GM10248 (cell line): ENCODE data around the gene LAMB4.

Experiments used
- CTCF ChIA-PET: fragments of 300-600 bp; sonication (Branson Sonifier 250); formaldehyde crosslinking; extraction: SDS; loops from one replicate; lab custom pipeline; 2021; ENCODE audit warnings: antibody characterized with exemption; lab: Yijun Ruan, JAX
- POLR2A ChIA-PET: fragments of 350-650 bp; sonication (Branson Sonifier 250); formaldehyde crosslinking; extraction: SDS; loops from one replicate; lab custom pipeline; 2020; ENCODE audit warnings: antibody characterized with exemption; lab: Yijun Ruan, JAX
- DNase-seq: peaks from one replicate; pipeline ENCODE4 v3.0.0; 2012; ENCODE audit errors: extremely low spot score
- TF ChIP-seq, protein P1 (sequence below): IDR thresholded peaks from 2 replicates; pipeline ENCODE4 v1.5.1; 2012; ENCODE audit warnings: mild to moderate bottlenecking, low read depth; ENCODE audit errors: extremely low read depth, missing control alignments, control extremely low read depth

The LAMB4 gene

DNA sequence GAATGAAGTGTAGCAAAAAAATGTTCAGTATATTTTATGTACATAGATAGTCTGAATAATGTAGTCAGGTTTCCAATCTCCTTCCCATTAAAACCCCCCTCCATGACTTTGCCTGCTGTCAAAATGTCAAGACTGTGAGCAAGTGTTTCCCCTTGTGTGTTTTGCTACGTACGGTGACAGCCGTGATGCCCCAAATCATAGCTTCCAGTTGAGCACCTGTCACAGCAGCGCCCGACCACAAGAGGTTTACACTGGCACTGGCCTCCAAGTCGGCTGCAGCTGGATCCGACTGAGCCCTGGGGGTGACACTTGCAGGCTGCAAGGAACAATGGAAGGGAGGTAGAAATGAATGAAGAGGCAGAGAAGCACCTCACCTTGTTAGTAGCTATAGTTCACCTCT is 62.3 kb downstream of the LAMB4 start:
- TF ChIP-seq, protein P1, sequence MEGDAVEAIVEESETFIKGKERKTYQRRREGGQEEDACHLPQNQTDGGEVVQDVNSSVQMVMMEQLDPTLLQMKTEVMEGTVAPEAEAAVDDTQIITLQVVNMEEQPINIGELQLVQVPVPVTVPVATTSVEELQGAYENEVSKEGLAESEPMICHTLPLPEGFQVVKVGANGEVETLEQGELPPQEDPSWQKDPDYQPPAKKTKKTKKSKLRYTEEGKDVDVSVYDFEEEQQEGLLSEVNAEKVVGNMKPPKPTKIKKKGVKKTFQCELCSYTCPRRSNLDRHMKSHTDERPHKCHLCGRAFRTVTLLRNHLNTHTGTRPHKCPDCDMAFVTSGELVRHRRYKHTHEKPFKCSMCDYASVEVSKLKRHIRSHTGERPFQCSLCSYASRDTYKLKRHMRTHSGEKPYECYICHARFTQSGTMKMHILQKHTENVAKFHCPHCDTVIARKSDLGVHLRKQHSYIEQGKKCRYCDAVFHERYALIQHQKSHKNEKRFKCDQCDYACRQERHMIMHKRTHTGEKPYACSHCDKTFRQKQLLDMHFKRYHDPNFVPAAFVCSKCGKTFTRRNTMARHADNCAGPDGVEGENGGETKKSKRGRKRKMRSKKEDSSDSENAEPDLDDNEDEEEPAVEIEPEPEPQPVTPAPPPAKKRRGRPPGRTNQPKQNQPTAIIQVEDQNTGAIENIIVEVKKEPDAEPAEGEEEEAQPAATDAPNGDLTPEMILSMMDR: no peak
- CTCF ChIA-PET: no interaction called here
- DNase-seq: no peak
- POLR2A ChIA-PET: no interaction called here

- CTCF ChIA-PET: no interaction called here
- DNase-seq: no peak
- POLR2A ChIA-PET: no interaction called here
- TF ChIP-seq, protein P1: no peak
These were observed 63.7 kb downstream of the LAMB4 start for GRCh38 chr7:108066486-108066885.

GRCh38 chr7:108063520-108063933 is 66.6 kb downstream of the LAMB4 start:
- ChIA-PET POLR2A (no interaction called here), CTCF (interaction anchor here (1.2 kb wide), 2 partner anchors 50 to 78 kb away, joined by 3 read pairs; no protein-coding TSS in a partner anchor)
- TF ChIP-seq, protein P1: no peak
- DNase-seq: peak; percentile 17

DNA sequence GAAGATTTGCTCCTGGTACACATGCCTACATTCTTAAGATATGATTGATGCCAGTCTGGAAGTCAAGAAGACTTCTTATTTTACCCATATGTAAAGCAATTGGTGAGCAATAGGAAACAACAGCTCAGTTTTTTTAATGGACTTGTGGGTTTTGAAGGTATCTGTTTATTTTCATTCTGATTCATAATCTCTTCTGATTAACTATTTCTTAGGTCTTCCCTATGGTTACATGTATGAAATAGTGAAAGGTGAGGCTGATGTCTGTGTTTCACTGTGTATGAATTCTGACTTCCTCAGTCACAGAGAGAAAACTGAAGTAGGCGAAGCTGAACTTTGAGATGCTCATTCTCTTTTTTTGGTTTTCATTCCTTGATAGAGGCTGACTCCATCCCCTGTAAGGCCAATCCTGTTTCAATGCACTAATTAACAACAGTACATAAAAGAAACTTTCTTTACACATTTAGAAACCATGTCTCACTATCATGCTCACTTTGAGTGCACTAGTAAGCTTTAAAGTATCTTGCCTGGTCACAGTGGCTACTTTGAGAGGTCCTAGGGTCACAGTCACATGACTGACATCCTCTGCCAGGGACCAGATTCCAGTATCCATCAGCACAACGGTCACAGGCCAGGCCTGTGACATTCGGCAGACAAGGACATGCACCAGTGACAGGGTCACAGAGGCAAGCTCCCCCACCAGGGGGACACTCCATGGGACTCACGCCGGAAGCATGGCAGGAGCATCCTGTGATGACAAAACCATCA is 67.7 kb downstream of the LAMB4 start:
- ChIA-PET CTCF (interaction anchor here (0.6 to 1.6 kb wide), 3 partner anchors 16 to 84 kb away, joined by 3 to 6 read pairs (median 4); no protein-coding TSS in a partner anchor), POLR2A (no interaction called here)
- no peak for DNase-seq
- TF ChIP-seq, protein P1: no peak

- CTCF ChIA-PET: interaction anchor here (1.3 kb wide), 1 partner anchor 13 kb away, joined by 3 read pairs; no protein-coding TSS in a partner anchor
These were observed 70.6 kb downstream of the LAMB4 start for GRCh38 chr7:108059526-108059925.

DNA sequence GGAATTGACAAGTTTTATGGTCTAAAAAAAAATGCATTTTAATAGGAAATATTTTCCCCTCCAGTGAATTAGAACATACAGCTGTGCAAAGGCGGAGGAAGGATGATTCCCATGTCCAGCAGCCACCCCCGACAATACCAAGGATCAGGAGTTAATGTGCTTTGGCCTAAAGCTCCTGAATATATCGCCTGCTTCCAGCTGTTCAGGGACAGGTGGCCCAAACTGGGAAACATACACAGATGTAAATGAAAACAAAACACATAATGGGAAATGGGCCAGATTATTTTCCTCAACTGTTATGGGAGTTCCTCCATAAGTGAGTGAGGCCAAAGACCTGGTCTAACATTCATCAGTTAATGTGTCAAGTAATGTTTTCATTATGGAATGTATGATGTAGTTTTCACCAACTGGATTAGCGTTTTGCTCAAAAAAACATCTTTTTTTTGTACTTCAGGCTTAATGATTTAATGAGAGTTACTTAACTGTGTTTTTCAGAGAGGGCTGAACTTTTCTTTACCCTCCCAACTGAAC is 72.1 kb downstream of the LAMB4 start:
- no peak for DNase-seq
- TF ChIP-seq, protein P1: no peak
- ChIA-PET POLR2A (no interaction called here), CTCF (interaction anchor here (0.8 kb wide), 1 partner anchor 52 kb away, joined by 3 read pairs; no protein-coding TSS in a partner anchor)

More at GRCh38 chr7:108059526-108059925, 70.6 kb downstream of the LAMB4 start:
- POLR2A ChIA-PET: no interaction called here
- no peak for DNase-seq
- TF ChIP-seq, protein P1: no peak
